ENCODE measurements around the gene DOK7.

The DOK7 gene, protein sequence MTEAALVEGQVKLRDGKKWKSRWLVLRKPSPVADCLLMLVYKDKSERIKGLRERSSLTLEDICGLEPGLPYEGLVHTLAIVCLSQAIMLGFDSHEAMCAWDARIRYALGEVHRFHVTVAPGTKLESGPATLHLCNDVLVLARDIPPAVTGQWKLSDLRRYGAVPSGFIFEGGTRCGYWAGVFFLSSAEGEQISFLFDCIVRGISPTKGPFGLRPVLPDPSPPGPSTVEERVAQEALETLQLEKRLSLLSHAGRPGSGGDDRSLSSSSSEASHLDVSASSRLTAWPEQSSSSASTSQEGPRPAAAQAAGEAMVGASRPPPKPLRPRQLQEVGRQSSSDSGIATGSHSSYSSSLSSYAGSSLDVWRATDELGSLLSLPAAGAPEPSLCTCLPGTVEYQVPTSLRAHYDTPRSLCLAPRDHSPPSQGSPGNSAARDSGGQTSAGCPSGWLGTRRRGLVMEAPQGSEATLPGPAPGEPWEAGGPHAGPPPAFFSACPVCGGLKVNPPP

DNA sequence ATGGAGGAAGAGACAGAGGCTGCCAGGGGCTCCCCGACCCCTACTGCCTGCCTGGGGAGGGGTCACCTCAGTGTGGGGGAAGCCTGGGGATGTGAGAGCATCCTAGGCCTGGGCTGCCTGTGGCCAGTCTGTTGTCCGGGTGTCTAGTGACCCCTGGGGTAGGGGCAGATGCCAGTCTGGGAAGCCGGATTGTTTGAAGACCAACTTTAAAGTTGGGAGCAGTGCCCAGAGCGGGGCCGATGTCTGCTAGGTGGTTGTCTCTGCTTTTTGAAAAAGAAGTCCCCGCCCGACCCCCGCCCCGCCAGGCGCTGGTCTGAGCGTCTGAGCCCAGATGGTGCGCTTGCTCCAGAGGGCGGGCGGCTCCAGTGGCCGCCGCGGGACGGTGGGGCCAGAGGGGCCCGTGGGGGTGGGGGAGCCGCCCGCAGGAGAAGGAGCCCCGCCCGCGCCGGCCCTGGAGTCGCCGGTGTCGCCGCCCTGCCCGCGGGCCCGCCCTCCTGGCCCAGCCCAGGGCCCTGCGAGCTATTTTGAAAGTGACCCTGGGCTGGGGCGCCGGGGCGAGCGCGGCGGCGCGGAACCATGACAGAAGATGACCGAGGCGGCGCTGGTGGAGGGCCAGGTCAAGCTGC is at the start of gene DOK7:
TSS of gene DOK7 (plus strand) at position 517 of the 626 bp plus-strand sequence. CDS start at position 587, 70 bp downstream.
- TF ChIP-seq, protein P1, sequence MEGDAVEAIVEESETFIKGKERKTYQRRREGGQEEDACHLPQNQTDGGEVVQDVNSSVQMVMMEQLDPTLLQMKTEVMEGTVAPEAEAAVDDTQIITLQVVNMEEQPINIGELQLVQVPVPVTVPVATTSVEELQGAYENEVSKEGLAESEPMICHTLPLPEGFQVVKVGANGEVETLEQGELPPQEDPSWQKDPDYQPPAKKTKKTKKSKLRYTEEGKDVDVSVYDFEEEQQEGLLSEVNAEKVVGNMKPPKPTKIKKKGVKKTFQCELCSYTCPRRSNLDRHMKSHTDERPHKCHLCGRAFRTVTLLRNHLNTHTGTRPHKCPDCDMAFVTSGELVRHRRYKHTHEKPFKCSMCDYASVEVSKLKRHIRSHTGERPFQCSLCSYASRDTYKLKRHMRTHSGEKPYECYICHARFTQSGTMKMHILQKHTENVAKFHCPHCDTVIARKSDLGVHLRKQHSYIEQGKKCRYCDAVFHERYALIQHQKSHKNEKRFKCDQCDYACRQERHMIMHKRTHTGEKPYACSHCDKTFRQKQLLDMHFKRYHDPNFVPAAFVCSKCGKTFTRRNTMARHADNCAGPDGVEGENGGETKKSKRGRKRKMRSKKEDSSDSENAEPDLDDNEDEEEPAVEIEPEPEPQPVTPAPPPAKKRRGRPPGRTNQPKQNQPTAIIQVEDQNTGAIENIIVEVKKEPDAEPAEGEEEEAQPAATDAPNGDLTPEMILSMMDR (IDR thresholded peaks at IDR 0.05): no peak

DNA sequence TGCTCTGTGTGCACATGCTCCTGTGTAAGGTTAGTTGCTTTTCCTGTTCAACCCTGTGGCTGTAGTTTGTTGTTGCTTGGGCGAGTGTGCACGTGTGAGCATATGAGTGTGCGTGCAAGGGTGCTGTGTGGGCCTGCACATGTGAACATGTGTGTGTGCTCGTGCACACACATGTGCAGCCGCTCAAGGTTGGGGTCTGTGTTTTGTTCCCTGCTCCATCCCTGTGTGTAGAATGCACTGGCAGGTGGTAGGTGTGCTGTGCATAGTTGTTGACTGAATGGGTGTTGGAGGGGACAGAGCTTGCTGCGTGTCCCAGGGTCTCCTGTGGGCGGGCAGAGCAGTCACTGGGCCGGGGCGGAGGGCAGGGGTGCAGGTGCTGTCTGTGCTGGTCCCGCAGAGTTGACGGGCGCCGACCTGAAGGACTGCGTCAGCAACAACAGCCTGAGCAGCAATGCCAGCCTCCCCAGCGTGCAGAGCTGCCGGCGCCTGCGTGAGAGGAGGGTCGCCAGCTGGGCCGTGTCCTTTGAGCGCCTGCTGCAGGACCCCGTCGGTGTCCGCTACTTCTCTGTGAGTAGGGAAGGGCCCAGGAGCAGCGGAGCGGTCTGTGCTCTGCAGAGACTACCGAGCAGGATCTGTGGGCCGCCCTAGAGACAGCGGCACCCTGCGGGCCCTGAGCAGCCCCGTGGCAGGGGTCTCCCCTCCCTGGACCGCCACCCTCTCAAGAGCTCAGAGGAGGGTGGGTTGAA is 49.3 kb upstream of the DOK7 start:
- TF ChIP-seq, protein P1 (IDR thresholded peaks at IDR 0.05): no peak

DNA sequence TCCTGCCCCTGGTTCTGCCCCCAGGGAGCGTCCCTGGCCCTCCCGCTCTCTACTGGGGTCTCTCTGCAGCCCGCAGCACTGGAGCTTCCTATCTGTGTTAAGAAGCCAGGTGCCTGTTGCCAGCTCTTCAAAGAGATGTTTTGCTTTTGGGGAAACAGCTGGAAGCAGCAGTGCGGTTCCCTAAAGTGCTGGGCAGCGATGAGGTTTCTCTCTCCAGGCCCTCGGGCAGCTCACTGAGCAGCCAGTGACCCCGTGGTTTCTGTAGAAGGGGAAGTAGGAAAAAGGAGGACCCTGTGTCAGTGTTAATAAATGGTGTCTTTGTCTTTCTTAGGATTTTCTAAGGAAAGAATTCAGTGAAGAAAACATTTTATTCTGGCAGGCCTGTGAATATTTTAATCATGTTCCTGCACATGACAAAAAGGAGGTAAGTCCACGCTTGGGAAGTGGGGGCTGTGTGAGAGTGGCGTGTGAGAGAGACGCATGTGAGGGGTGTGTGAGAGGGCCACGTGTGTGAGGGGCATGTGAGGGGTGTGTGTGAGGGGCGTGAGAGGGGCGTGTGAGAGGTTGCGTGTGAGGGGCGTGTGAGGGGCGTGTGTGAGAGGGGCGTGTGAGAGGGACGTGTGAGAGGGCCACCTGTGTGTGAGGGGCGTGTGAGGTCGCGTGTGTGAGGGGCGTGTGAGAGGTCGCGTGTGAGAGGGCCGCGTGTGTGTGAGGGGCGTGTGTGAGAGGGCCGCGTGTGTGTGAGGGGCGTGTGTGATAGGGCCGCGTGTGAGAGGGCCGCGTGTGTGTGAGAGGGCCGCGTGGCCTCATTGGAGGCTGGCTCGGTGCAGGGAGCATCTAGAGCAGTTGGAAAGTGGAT is 48.5 kb upstream of the DOK7 start:
- TF ChIP-seq, protein P1 (IDR thresholded peaks at IDR 0.05): no peak

DNA sequence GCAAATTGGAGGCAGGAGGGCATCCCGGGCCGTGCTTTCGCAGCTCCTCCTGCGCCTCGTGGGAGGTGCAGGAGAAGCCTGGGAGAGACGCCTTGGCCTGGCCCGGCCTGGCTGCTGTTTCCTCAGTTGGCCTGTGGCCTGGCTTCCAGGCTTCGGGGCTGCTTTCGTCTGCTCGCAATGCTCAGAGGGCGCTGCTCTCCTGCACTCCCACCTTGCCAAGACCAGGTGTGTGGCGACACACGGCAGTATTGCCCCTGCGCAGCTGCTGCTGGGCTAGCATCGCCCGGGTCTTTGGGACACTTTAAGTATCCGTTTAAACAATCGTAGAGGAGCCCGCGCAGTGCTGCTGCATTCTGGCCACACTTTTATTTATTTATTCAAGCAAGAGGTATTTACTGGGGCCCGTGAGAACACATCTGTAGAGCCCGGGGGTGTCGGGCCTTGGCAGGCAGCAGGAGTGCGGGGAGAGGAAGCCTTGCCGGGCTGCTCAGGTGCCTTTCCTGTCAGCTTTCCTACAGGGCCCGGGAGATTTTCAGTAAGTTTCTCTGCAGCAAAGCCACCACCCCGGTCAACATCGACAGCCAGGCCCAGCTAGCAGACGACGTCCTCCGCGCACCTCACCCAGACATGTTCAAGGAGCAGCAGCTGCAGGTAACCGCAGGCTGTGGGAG is 47.5 kb upstream of the DOK7 start:
- TF ChIP-seq, protein P1 (IDR thresholded peaks at IDR 0.05): no peak

DNA sequence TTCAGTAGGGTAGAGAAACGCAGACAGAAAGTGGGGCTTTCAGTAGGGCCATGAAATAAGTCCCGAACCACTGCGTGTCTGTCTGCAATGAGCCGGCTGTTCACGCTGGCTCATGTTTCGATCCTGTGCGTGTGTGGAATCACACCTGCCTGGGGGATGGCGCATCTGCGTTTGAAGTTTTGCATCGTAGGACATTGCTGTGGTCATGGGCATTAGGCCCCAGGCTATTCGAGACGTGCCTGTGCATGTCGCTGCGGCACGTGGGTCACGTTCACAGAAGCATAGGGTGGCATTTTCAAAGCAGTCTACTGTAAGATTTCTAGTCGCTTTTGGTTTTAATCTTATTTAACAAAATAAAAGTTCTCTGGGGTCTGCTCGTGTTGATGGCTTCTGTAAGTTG is 46.8 kb upstream of the DOK7 start:
- TF ChIP-seq, protein P1 (IDR thresholded peaks at IDR 0.05): no peak

DNA sequence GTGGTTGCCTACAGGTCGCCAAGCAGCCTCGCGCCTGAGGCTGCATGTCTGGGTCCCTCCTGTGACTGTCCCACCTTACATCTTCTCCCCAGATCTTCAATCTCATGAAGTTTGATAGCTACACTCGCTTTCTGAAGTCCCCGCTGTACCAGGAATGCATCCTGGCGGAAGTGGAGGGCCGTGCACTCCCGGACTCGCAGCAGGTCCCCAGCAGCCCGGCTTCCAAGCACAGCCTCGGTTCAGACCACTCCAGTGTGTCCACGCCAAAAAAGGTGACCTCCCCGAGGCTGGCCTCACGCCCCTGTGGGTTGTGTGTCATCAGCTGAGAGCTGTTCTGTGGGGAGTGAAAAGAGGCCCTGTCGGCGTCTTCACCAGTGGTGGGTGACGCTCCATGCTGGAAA is 46.3 kb upstream of the DOK7 start:
- TF ChIP-seq, protein P1 (IDR thresholded peaks at IDR 0.05): no peak

Measured in LNCAP (cell line).